Neutrophil (primary cell): Measurements from ENCODE around the gene PIGQ.
A peak's percentile ranks its signal among the peaks of the same experiment; 100 is the strongest.

Experiments used
- H3K27ac ChIP-seq: fragments of 200-600 bp; sonication (generic); 2 replicates; pipeline ENCODE4 v1.5.1; 2016; ENCODE audit warnings: mild to moderate bottlenecking, moderate library complexity
- H3K27me3 ChIP-seq: fragments of 200-600 bp; sonication (generic); 2 replicates; pipeline ENCODE4 v1.6.0; 2016; ENCODE audit warnings: mild to moderate bottlenecking
- H3K36me3 ChIP-seq: fragments of 200-600 bp; sonication (generic); 2 replicates; pipeline ENCODE4 v1.5.1; 2017
- H3K4me1 ChIP-seq, 2 experiments: fragments of 200-600 bp in 1 of 2; sonication (generic) in 1 of 2; 1 replicate in 1 of 2; 2 replicates in 1 of 2; pipeline versions ENCODE4 v1.5.1 to v1.6.1; 2013 to 2016; ENCODE audit warnings: low read depth in 1 of 2, low read length in 1 of 2, mild to moderate bottlenecking in 1 of 2, moderate library complexity in 1 of 2; ENCODE audit not compliant: control insufficient read depth in 1 of 2, insufficient read depth in 1 of 2
- H3K4me3 ChIP-seq, 2 experiments: fragments of 200-600 bp in 1 of 2; sonication (generic) in 1 of 2; 1 replicate in 1 of 2; 2 replicates in 1 of 2; pipeline ENCODE4 v1.5.1; 2013 to 2016; ENCODE audit warnings: low read depth in 1 of 2, low read length in 1 of 2, mild to moderate bottlenecking in 1 of 2, moderate library complexity in 1 of 2
- H3K9me3 ChIP-seq: fragments of 200-600 bp; sonication (generic); 2 replicates; pipeline ENCODE4 v1.5.1; 2016
- TF ChIP-seq, protein P1 (sequence below): fragments of 200-600 bp; sonication (generic); IDR thresholded peaks from 2 replicates; pipeline ENCODE4 v1.5.1; 2016; ENCODE audit warnings: antibody characterized with exemption

The PIGQ gene

DNA sequence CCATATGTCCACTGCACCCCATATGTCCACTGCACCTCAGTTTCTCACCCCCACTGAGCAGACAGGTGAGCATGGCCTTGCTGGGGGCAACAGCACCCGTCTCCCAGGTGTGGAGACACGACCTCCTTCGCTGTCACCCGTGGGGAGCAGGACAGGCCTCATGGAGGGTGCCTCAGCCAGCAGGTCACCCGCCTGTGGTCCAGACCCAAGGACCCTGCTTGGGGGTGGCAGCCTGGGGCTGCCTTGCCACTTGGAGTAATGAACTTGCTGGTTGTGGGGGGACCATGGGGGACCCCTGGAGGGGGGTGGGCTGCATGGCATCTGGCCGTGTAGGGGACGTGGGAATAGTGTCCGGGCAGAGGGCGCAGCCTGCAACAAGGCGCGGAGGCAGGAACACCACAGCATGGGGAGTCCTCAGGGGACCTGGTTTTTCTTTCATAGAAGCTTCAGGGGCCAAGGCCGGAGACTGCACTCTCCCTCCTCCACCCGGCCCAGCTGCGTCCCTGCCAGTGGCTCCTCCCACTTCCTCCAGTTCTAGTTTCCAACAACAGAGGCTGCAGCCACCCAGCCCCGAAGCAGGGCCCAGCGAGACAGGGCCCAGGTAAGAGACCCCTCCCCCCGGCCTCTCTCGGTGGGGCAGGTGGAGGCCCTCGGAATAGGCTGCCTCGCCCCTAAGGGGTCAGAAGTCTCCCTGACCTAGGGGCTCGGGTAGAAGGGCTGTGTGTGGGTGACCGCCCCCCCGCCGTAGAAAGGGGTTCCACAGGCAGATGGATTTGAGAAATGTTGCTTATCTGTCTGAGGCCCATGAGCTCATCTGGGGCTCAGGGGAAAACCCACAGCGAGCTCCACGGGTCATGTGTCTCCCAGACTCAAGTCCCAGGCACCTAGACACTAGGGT lies 3.0 kb upstream of the PIGQ start, which contains the start of gene NHLRC4:
Gene NHLRC4 (plus strand): TSS at position 531 of the 898 bp plus-strand sequence. CDS start 1,043 bp downstream, outside the sequence.
- no peak within 1 kb of the TSS for H3K27ac ChIP-seq
- peaks cover 17% of the 10 kb centered on the region for H3K27me3 ChIP-seq
- H3K9me3 ChIP-seq, result no peaks in the 10 kb centered on the region
- TF ChIP-seq, protein P1, sequence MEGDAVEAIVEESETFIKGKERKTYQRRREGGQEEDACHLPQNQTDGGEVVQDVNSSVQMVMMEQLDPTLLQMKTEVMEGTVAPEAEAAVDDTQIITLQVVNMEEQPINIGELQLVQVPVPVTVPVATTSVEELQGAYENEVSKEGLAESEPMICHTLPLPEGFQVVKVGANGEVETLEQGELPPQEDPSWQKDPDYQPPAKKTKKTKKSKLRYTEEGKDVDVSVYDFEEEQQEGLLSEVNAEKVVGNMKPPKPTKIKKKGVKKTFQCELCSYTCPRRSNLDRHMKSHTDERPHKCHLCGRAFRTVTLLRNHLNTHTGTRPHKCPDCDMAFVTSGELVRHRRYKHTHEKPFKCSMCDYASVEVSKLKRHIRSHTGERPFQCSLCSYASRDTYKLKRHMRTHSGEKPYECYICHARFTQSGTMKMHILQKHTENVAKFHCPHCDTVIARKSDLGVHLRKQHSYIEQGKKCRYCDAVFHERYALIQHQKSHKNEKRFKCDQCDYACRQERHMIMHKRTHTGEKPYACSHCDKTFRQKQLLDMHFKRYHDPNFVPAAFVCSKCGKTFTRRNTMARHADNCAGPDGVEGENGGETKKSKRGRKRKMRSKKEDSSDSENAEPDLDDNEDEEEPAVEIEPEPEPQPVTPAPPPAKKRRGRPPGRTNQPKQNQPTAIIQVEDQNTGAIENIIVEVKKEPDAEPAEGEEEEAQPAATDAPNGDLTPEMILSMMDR, result no peak
- H3K36me3 ChIP-seq, result no peaks in the 10 kb centered on the region
- H3K4me3 ChIP-seq, result no peak within 1 kb of the TSS
- peaks cover 25% of the 10 kb centered on the region in 2 experiments for H3K4me1 ChIP-seq

DNA sequence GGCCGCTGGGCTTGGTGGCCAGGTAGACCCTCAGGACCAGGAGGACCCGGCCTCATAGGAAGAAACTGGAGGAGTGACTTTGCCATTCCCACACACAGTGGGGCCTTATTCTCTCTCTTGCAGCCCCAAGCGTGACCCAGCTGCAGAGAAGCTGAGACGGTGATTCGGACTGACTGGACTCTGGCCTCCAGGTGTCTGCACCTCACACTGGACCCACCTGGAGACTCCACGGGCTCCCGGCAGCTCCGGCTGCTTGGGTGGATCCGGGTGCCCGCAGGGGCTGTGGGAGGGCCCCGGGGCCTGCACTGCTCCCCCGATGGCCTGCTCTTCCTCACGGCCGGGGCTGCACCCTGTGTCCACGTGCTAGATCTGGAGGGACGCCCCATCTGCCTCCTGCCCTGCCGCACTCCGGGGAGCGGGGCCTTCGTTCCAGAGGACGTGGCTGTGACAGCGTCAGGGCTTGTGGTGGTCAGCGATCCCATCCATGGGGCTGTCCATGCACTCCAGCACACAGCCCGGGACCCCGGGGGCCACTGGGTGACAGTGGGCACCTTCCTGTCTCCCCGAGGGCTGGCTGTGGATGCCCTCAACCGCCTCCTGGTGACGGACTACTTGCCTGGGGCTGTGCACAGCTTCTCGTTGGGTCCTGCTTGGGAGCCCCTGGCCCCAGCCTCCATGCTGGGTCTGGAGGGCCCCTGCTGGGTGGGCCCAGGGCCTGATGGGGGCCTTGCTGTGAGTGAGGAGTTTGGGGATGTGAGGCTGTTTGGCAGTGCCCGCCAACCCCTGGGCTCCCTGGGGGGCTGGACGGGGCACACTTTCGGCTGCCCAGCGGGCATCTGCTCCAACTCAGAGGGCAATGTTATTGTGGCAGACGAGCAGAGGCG lies 2.2 kb upstream of the PIGQ start:
- no peaks in the 10 kb centered on the region for H3K36me3 ChIP-seq
- no peak overlapping the region for H3K27ac ChIP-seq
- peaks cover 9% of the 10 kb centered on the region for H3K27me3 ChIP-seq
- H3K4me1 ChIP-seq, result peaks cover 25% of the 10 kb centered on the region in 2 experiments
- TF ChIP-seq, protein P1, result no peak
- no peak overlapping the region for H3K4me3 ChIP-seq
- H3K9me3 ChIP-seq, result no peaks in the 10 kb centered on the region

DNA sequence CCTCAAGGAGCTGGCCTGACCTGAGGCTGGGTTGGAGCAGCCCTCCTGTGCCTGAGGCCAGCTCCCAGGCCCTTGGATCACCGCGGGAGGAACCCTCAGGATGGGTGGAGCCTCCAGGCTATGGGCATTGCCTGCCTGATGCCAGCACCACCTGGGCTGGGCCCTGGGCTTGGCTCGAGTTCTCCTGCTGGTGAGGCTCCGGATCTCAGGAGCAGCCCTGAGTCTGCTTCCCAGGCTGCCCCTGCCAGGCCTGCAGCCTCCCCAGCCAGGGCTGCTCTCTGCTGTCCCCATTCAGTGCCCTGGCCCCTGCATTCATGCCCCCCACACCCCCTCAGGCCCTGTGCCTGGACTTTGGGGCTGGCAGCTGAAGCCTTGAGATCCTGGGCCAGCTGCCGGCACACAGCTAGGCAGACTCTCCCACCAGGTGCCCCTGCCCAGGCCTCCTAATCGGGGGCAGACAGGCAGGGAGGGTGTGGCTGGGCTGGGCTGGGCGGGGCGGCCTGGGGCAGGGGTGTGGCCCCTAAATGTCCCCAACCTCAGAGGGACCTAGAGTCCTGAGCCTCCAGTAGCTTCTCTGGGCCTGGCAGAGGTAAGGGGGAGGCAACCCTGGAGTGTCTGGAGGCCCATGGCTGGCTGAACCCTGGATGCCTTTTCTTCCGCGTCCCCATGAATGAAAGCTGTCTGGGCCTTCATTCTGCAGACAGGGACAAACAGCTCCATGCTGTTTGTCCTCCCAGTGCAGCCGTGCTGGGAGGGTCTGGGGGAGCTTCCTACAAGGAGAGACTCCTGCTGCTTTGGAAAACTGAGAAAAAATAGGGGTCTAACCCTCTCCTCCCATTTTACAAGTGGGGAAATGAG lies 1.1 kb upstream of the PIGQ start:
- H3K27ac ChIP-seq, result no peak overlapping the region
- peaks cover under 1% of the 10 kb centered on the region for H3K27me3 ChIP-seq
- no peaks in the 10 kb centered on the region for H3K36me3 ChIP-seq
- TF ChIP-seq, protein P1, result no peak
- no peaks in the 10 kb centered on the region for H3K9me3 ChIP-seq
- peak overlapping the region in 1 of 2 experiments; percentile 67 for H3K4me3 ChIP-seq
- H3K4me1 ChIP-seq, result peaks cover 25% of the 10 kb centered on the region in 2 experiments

DNA sequence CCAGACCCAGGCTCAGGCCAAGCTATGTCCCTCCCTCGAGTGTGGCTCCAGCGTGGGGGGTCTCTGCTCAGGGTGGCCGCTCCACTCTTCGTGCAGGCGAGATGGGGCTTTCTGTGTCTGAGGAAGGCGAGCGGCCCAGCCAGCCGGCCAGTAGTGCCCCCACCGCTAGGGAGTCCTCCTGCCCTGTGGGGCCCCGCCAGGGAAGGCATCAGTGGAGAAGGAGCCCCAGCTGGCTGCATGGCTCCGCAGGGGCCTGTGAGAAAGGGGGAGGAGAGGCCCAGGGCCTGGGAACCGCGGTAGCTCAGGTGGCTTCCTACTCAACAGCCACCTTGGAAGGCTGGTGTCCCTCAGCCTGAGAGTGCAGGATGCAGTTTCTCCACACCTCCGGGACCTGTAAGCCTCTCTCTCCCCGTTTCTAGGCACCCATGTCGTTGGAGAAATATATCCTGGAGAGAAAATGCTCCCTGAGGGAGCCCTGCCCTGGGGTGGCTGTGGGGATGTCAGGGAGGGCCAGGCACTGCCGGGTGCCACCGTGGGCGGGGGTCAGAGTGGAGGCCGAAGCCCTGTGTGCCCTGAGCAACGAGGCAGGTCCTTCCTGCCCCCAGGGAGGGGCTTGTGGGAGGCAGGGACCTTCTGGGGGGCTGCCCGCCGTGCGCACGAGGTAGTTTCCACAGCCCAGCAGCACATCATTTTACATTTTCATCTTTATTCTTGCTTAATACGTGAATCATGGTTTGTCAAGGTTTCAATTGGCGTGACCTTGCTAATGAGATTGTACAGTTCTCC lies 3.3 kb downstream of the PIGQ start:
- TF ChIP-seq, protein P1, result no peak
- Histone ChIP-seq H3K4me3 (no peak overlapping the region), H3K27me3 (no peaks in the 10 kb centered on the region), H3K4me1 (peaks cover 21 to 30% of the 10 kb centered on the region in 2 experiments), H3K36me3 (peaks cover 15% of the 10 kb centered on the region), H3K27ac (no peak overlapping the region), H3K9me3 (no peaks in the 10 kb centered on the region)
